Suprapubic skin (tissue), 4 donors: ENCODE results near the gene ARTN.

Experiments
- POLR2A ChIP-seq, 2 donors: fragments of 450-650 bp; IDR thresholded peaks; one replicate each; pipeline ENCODE4 v1.6.1; 2017; ENCODE audit warnings: antibody characterized with exemption in 2 of 2, mild to moderate bottlenecking in 2 of 2, moderate library complexity in 2 of 2
- POLR2AphosphoS5 ChIP-seq, 3 donors: sonication (generic); formaldehyde crosslinking; IDR thresholded peaks; one replicate each; pipeline ENCODE4 v1.6.1; 2017; ENCODE audit warnings: antibody characterized with exemption in 3 of 3
- TF ChIP-seq, protein P1 (sequence below), 2 donors: fragments of 200-600 bp in 1 of 2; fragments of 450-650 bp in 1 of 2; sonication (generic) in 1 of 2; IDR thresholded peaks; one replicate each; pipeline ENCODE4 v1.5.1; 2016 to 2019; ENCODE audit warnings: antibody characterized with exemption in 2 of 2, mild to moderate bottlenecking in 1 of 2, moderate library complexity in 1 of 2

DNA sequence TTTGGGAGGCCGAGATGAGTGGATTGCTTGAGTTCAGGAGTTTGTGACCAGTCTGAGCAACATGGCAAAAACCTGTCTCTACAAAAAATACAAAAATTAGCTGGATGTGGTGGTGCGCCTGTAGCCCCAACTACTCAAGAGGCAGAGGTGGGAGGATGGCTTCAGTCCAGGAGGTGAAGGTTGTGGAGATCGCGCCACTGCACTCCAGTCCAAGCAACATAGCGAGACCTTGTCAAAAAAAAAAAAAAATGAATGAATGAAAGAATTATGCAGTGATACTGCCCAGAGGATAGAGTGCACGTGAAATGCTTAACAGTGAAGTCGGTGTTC is 35.8 kb downstream of the ARTN start:
- TF ChIP-seq, protein P1, sequence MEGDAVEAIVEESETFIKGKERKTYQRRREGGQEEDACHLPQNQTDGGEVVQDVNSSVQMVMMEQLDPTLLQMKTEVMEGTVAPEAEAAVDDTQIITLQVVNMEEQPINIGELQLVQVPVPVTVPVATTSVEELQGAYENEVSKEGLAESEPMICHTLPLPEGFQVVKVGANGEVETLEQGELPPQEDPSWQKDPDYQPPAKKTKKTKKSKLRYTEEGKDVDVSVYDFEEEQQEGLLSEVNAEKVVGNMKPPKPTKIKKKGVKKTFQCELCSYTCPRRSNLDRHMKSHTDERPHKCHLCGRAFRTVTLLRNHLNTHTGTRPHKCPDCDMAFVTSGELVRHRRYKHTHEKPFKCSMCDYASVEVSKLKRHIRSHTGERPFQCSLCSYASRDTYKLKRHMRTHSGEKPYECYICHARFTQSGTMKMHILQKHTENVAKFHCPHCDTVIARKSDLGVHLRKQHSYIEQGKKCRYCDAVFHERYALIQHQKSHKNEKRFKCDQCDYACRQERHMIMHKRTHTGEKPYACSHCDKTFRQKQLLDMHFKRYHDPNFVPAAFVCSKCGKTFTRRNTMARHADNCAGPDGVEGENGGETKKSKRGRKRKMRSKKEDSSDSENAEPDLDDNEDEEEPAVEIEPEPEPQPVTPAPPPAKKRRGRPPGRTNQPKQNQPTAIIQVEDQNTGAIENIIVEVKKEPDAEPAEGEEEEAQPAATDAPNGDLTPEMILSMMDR (IDR thresholded peaks at IDR 0.05): no peak
- no peak for TF ChIP-seq POLR2AphosphoS5 (IDR thresholded peaks at IDR 0.05)
- TF ChIP-seq POLR2A (IDR thresholded peaks at IDR 0.05): no peak
